Hindlimb muscle (tissue), 1 donor: ENCODE measurements around the gene NADSYN1. TPM values are rescaled to one million over a fixed set of nuclear protein-coding genes. Genes with fewer than 3 reads are reported as not detected.
A peak's percentile ranks its signal among the peaks of the same experiment; 100 is the strongest.

Experiments used
- DNase-seq: peaks from one replicate; pipeline ENCODE4 v3.0.0-alpha.2; 2013
- polyA plus RNA-seq: library from polyadenylated mRNA; unstranded; fragments of 120-200 nt; gene quantifications from one replicate; pipeline ENCODE4 v1.2.1, GENCODE V29; 2013; ENCODE audit not compliant: insufficient read length

Gene NADSYN1
- polyA plus RNA-seq, 1 donor, result 26.4 TPM

- DNase-seq, result no peak
These were observed 1.3 kb upstream of the NADSYN1 start for GRCh38 chr11:71451596-71452198.

- peak; percentile 42 for DNase-seq
These were observed 585 bp upstream of the NADSYN1 start for GRCh38 chr11:71452199-71453036.

GRCh38 chr11:71453918-71454304, 908 bp downstream of the NADSYN1 start:
- no peak for DNase-seq

- no peak for DNase-seq
These were observed 1.6 kb downstream of the NADSYN1 start for GRCh38 chr11:71454470-71455113.

- no peak for DNase-seq
These were observed 3.3 kb downstream of the NADSYN1 start for GRCh38 chr11:71456294-71456693.

GRCh38 chr11:71456831-71457230, 3.8 kb downstream of the NADSYN1 start:
- DNase-seq, result no peak

GRCh38 chr11:71458146-71459070, 5.4 kb downstream of the NADSYN1 start:
- no peak for DNase-seq

- no peak for DNase-seq
These were observed 6.2 kb downstream of the NADSYN1 start for GRCh38 chr11:71459076-71459766.

GRCh38 chr11:71459767-71460320, 6.8 kb downstream of the NADSYN1 start:
- no peak for DNase-seq

- DNase-seq, result no peak
These were observed 8.7 kb downstream of the NADSYN1 start for GRCh38 chr11:71461696-71462095.

- no peak for DNase-seq
These were observed 9.7 kb downstream of the NADSYN1 start for GRCh38 chr11:71462726-71463125.

GRCh38 chr11:71463331-71464211, 10.6 kb downstream of the NADSYN1 start:
- no peak for DNase-seq

GRCh38 chr11:71465054-71465453, 12.1 kb downstream of the NADSYN1 start:
- no peak for DNase-seq

- DNase-seq, result no peak
These were observed 13.4 kb downstream of the NADSYN1 start for GRCh38 chr11:71466358-71466757.

- DNase-seq, result no peak
These were observed 14.2 kb downstream of the NADSYN1 start for GRCh38 chr11:71467164-71467563.

- no peak for DNase-seq
These were observed 17.9 kb downstream of the NADSYN1 start for GRCh38 chr11:71470946-71471345.

- DNase-seq, result no peak
These were observed 19.4 kb downstream of the NADSYN1 start for GRCh38 chr11:71472357-71472885.

GRCh38 chr11:71472941-71473792, 20.2 kb downstream of the NADSYN1 start:
- DNase-seq, result no peak

GRCh38 chr11:71473793-71474080, 20.7 kb downstream of the NADSYN1 start:
- DNase-seq, result no peak
